Activated naive CD8-positive, alpha-beta T cell treated with anti-CD3 and anti-CD28 coated beads, Interleukin-2, amount 50 U/mL, for 16 hours (primary cell): ENCODE data around the gene BAG3.
A peak's percentile ranks its signal among the peaks of the same experiment; 100 is the strongest.
"Not testable (repeated sequence)": the region's sequence is repeated elsewhere in the genome, so short reads cannot be mapped to it uniquely, and the experiment has no call there.

Source experiments
- DNase-seq: peaks from one replicate; pipeline ENCODE4 v3.0.0-alpha.2; 2020; ENCODE audit warnings: low read depth, low spot score

BAG3 gene

DNA sequence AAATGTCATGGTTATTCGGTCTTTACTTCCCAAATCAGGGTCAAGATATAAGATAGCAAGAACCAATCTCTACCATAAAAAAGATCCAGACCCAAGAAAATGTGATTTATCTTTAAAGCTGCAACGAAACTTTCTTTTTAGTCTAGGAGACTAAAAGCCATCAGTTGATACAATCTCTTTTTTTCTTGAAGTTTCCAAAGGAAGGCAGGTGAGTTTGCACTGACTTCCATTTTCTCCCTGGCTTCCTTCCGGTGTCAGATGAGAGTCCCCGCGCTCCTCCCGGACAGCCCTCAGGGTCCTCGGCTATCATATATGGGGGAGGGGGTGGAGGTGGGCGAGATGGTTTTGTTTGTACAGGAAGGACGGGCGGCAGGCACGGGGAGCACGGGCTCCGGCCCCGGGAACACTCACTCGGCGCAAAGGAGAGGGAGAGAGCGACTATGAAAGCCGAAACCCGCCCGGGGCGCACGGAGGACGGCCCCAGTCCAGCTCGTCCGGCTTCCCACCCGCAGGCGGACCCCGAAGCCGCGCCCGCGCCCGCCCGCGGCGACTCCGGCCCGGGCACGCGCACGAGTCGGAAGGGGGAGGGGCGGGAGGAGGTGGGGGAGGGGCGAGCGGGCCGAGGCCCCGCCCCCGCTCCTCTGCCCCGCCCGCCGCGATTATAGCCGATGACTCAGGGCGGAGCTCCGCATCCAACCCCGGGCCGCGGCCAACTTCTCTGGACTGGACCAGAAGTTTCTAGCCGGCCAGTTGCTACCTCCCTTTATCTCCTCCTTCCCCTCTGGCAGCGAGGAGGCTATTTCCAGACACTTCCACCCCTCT, at the start of gene BAG3:
Gene BAG3 (plus strand): TSS at position 689 of the 822 bp plus-strand sequence. CDS start 296 bp downstream, outside the sequence.
- DNase-seq = peak; percentile 49

DNA sequence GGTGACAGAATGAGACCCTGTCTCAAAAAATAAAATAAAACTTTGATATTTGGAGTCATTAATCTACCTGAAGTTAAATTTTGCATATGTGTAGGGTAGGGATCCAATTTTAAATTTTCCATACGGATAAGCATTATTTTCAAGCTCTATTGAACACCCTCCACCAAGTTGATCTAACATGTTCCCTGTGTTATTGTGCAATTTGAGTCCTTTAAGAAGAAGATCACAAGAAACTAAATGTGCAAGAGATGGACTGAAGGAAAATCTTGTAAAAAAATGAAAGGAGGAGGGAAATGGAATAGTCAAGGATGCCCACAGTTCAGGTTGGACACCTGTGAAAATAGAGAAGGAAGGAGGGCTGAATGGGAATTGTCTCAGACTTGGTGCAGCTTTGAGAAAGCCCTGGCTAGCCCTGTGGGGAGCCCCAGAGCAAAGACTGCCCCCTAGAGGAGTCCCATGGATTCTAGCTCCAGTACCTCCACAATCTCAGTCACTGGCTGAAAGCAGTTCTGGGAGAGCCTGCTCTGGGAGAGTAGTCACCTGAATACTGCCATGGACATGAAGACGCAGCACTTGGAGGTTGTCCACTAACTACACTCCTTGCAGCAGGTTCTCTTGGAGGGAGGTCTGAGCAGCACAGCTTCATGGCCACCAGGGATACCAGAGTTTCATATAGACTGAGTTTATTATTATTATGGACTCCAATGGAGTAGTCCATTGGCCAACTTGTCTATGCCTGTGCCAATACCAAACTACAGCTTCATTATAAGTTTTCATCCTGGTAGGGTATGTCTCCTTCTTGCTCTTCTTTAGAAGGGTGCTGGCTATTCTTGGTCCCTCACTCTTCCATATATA, 48.7 kb upstream of the BAG3 start:
- no peak for DNase-seq

DNA sequence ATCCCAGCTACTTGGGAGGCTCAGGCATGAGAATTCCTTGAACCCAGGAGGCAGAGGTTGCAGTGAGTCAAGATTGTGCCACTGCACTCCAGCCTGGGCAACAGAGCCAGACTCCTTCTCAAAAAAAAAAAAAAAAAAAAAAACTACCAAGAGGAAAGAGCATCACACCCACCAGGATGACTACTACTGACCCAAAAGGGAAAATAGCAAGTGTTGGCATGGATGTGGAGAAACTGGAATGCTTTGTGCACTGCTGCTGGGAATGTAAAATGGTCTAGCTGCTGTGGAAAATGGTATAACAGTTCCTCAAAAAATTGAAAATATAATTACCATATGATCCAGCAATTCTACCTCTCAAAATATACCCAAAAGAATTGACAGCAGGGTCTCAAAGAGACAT, 46.7 kb upstream of the BAG3 start:
- DNase-seq = no peak

DNA sequence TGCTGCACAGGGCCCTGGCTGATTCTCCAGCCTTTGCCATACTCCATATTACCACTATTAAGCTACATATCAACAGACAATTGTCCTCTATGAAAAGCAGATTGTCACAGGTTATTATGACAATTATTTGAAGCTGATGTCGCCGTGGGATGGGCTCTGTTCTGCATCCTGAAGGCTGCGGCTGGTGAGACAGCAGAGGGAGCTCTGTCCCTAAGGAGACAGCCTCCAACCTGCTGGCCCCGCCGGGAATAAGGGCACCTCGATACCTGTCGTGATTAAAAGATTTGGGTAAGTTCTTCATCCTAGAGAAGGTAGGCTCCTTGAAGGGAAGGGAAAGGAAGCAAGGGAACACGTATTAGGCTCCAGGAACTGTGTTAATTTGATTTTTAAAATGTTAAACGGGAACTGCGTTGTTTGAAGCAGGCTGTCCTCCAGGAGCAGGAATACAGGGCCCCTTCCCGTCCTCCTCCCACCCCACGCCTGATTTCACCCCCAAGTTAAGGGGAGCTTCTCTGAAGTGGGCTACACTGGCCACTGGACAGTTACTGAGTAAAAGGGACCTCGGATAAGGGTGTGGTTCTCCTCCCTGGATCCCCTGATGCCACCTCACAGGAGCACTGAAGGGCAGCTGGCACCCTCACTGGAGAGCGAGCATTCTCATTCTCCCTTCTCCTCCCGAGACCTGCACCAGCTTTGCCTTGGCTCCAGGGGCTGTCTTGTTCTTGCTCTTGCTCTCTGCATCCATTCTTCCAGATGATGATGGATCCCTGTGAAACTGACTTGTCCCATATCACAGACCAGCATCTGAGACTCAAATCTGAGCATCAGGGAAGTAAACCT, 42.6 kb upstream of the BAG3 start:
- no peak for DNase-seq

DNA sequence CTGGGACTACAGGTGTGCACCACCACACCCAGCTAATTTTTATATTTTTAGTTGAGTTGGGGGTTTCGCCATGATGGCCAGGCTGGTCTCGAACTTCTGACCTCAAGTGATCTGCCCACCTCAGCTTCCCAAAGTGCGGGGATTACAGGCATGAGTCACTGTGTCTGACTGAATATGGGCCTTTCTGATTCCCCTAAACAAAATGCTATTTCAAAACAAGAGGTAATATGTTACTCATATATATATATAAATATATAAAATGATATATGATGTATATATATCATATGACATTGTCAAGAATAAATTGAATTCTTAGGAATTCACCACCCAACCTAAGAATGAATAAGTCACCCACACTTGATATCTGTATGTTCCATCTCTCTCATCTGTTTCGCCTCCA, 41.7 kb upstream of the BAG3 start:
- no peak for DNase-seq

DNA sequence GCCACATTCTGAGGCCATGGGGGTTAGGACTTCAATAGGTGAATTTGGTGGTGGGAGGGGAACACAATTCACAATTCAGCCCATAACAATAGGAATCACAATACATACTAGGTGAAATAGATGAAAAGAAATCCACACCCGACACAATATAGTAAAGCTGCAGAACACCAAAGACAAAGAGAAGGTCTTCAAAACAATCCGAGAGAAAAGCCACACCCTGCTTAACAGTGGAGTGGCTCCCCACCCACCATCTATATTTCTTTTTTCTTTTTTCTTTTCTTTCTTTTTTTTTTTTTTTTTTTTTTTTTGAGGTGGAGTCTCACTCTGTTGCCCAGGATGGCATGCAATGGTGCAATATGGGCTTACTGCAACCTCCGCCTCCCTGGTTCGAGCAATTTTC, 39.7 kb upstream of the BAG3 start:
- DNase-seq = no peak

DNA sequence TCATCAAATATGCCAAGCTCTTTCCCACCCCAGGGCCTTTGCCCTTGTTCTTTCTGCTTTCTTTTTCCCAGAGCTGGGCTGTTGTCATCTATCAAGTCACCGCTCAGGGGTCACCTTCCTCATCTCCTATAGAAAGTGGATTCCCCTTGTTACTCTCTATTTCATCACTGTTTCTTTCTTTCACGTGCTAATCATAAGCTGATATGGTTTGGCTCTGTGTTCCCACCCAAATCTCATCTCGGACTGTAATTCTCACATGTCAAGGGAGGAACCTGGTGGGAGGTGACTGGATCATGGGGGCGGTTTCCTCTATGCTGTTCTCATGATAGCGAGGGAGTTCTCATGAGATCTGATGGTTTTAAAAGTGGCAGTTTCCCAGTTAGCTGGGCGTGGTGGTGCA, 37.4 kb upstream of the BAG3 start:
- no peak for DNase-seq

DNA sequence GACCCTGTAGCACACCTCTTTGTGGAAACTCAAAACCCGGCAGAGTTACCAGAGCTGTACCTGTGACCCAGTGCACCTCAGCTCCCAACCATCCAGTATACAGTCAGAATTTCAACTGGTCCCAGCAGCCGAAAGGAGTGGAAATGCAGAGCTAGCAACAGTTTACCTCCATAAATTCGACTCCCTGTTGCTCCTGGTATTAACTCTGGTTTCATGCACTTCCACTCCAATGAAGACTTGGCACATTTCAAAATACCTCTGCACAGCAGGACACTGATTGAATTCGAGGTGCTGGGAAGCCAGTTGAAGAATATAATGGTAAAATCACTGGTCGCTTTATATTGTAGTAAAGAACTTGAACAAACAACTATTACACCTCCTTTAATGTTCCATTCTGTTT, 36.5 kb upstream of the BAG3 start:
- DNase-seq = no peak

DNA sequence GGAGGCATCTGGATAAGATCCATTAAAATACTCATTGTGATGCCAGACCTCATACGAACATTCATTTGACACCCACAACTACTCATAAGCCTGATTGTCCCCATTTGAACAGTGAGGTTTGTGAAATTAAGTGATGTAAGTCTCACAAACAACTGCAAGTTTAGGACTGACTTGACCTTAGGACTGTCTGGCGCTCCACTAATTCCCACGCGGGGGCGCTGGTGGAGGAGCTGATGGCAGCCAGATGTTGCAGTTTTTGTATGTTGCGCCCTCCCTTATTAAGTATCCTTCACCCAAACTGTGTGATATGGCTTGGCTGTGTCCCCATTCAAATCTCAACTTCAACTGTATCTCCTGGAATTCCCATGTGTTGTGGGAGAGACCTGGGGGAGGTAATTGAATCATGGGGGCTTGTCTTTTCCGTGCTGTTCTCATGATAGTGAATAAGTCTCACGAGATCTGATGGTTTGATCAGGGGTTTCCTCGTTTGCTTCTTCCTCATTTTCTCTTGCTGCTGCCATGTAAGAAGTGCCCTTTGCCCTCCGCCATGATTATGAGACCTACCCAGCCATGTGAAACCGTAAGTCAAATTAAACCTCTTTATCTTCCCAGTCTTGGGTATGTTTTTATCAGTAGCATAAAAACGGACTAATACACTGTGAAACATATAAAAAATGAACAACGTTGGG, 34.2 kb upstream of the BAG3 start:
- DNase-seq = no peak

DNA sequence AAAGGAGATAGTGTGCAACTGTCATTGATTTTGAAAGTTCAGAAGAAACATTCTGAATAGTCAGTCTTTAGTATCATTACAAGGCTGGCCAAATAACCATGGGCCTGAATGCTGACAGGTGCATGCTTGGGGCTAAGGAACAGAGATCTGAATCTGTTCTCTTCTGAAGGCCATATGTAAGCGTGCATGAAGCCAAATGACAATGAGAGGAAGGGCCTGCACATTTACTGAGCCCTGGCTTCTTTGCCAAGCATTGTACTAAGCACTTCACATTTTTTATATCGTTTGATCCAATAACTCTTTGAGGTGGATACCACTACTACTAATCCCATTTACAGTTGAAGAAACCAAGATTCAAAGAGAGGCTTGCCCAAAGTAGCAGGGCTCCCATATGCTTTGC, 32.0 kb upstream of the BAG3 start:
- no peak for DNase-seq

DNA sequence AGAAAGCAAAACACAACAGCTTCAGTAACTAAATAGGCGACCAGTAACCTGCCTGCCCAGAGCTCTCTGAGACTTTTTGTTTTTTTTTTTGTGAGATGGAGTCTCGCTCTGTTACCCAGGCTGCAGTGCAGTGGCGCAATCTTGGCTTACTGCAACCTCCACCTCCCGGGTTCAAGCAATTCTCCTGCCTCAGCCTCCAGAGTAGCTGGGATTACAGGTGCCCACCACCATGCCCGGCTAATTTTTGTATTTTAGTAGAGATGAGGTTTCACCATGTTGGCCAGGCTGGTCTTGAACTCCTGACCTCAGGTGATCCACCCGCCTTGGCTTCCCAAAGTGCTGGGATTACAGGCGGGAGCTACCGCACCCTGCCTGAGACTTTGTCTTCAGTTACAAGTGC, 31.4 kb upstream of the BAG3 start:
- DNase-seq = not testable (repeated sequence)

DNA sequence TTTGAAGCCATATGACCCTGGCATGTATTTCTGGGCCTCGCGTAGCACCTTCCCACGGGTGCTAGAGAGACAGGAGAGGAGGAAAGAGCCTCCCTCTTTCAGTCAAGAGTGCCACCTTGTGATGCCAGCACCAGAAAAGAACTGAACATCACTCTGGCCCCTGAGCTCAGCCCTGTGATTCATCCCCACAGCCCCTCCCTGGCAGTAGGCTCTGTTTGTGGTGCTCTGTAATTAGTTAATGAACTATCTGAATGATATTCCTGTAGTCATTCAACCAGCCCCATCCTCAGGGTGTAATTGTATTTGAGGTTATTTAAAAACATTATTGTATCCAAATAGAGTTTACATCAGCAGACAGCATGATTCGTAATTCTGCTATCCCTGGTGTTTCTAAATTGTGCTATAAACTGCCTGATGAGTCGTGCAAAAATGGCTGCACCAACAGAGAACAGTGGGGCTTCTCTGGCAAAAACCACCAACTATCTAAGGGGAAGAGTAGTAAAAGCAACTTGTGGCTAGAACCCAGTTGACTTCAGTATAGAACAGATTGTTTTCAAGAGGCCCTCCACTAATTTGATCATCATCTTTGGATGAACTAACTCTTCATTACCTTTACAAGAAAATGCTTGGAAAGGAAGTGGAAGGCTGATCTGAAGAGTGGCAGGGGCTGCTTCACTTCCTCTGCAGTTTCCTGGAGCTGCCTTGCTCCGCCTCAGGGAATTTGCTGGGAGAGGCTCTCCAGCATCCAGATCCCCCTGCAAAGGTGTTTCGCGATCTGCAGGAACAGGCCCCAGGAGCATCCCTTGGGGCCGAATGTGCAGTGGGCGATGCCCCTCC, 30.7 kb upstream of the BAG3 start:
- no peak for DNase-seq

DNA sequence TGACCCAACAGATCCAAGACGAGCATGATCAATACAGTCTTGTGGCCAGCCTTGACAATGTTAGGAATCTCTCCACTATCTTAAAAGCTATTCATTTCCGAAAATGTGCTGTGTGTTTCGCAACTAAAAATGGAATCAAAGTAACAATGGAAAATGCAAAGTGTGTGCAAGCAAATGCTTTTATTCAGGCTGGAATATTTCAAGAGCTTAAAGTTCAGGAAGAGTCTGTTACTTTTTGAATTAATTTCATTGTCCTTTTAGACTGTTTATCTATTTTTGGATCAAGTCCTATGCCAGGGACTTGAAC, 30.1 kb upstream of the BAG3 start:
- no peak for DNase-seq

DNA sequence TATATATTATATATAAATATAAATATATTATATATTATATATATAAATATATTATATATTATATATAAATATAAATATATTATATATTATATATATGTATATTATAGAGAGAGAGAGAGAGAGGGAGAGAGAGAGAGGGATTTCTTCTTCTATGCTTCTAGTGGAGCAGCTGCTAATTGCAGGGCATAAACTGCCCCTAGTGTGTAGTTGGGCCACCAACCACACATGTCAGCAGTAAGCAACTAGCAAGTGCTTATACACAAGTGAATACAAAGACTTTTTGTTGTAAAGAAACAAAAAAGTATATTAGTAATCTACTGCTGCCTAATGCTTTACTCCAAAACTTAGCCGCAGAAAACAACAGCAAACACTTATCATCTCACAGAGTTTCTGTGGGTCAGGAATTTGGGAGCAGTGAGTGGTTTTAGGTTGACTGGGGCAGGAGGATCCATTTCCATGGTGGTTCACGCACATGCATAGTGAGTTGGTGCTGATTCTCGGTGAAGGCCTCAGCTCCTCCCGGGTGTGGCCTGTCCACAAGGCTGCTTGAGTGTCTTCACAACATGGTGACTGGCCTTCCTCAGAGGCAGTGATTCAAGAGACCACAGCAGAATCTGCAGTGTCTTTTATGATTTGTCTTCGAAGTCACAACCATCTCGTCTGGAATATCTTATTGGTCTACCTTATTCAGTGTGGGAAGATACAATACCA, 25.5 kb upstream of the BAG3 start:
- DNase-seq = no peak

DNA sequence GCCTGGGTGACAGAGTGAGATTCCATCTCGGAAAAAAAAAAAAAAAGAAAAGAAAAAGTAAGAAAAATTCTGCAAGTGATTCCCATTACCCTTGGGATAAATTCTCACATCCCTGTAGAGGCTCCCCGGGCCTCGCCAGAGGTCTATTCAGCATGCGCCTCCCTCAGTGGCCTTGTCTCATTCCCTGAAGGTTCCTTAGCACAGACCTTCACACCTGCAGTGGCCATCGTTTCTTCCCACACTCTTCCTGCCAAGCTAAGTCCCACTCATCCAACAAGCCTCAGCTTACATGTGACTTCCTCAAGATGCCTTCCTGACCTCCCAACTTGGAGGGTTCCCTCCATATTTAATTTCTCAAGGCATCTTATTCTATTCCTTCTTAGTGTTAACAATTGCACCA, 20.9 kb upstream of the BAG3 start:
- no peak for DNase-seq

DNA sequence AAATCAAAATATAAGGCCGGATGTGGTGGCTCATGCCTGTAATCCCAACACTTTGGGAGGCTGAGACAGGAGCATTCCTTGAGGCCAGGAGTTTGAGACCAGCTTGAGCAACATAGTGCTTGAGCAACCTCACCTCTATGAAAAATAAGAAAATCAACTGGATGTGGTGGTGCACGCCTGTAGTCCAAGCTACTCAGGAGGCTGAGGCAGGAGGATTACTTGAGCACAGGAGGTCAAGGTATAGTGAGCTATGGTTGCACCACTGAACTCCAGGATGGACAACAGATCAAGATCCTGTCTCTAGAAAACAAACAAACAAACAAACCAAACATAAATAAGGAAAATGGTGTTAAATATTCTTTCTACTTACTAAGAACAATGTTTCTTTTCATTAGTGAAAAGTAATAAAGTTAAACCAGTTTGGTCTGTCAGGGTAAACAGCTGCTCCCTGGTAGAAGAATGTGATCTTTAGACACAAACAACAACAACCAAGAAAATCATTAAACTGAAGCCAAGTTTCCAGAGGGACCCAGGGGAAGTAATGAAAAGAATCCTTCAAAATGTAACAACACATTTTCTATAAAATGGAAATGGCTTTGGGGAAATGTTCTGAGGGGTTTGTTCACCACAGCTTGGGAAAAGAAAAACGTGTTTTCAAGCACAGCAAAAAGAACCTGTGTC, 17.5 kb upstream of the BAG3 start:
- no peak for DNase-seq

DNA sequence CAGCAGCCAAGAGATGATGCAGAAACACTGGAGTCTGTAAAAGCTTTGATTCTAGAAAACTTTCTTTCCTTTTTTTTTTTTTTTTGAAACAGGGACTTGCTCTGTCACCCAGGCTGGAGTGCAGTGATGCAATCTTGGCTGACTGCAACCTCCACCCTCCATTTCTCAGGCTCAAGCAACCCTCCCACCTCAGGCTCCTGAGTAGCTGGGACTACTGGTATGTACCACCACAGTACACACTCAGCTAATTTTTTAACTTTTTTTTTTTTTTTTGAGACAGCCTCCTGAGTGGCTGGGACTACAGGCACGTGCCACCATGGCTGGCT, 17.0 kb upstream of the BAG3 start:
- no peak for DNase-seq

DNA sequence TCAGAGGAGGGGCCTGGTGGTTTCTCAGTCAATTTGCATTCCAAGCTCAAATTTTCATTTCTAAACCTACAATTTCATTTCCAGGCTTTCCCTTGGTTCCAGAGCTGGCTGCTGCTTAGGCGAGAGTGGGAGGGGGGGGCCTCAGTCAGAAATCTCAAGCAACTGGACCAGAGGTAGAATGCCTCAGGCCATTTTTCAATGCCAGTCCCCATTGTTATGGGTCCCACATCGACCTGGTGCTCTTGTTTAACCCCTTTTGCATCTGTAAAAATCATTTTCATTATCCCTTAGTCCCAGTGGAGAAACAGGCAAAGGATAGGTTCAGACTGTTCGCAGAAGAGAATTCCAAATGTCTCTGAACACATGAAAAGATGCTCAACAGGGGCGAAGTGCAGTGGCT, 13.5 kb upstream of the BAG3 start:
- no peak for DNase-seq

DNA sequence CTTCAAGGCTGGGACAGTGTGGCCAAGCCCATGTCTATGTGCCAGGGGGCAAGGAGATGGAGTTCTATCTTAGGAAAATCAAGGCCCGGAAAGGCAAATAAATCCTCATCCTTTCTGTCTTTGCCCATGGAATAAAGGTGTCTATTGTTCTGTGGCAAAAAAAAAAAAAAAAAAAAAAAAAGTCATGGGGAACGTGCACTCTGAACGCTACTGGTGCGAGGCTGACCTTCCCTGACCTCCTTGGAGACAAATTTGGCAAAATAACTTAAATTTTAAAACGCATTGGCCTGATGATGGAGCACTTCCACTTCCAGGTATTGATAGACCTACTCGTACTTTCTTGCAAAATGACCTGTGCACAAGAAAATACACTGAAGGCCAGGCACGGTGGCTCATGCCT, 12.2 kb upstream of the BAG3 start:
- no peak for DNase-seq

DNA sequence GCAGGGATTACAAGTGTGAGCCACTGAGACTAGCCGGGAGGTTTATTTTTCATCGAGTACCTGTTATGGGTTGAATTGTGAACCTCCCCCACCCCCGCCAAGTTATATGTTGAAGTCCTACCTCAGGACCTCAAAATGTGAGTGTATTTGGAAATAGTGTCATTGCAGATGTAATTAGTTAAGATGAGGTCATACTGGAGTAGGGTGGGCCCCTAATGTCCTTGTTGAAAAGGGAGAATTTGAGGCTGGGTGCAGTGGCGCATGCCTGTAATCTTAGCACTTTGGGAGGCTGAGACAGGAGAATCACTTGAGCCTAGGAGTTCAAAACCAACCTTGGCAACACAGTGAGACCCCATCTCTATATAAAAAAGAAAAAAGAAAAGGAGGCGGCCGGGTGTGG, 10.8 kb upstream of the BAG3 start:
- DNase-seq = no peak
